ENCODE measurements around the gene SNX32. TPM values are rescaled to one million over a fixed set of nuclear protein-coding genes. Genes with fewer than 3 reads are reported as not detected.

SNX32 gene
- total and polyA plus RNA-seq, 2 of the 13 experiments (the other 11 are each of a cell fraction or from before 2014, with no cell fraction given) = 0.09 to 0.34 TPM

DNA sequence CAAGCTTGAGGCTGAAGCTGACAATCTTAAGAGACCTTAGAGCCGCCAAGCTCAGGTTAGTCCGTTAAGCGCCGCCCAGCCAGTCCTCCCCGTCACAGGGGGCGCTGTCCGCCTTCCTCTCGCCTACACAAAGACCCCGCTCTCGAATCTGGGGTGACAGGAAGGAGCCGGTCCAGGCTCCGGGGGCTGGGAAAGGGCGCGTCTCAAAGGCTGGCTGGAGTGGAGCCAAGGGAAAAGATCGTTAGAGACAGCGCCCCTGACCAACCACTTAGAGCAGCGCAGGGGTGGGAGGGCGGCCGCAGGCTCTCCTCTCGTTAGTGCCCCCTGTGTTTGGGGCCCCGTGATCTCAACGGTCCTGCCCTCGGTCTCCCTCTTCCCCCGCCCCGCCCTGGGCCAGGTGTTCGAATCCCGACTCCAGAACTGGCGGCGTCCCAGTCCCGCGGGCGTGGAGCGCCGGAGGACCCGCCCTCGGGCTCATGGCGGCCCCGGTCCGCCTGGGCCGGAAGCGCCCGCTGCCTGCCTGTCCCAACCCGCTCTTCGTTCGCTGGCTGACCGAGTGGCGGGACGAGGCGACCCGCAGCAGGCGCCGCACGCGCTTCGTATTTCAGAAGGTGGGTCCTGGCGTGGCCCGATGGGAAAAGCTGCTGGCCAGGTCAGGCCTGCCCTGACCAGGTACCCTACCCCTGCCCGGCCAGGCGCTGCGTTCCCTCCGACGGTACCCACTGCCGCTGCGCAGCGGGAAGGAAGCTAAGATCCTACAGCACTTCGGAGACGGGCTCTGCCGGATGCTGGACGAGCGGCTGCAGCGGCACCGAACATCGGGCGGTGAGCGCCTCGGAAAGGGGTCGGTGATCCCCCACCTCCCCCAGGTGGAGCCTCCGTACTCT is 26.8 kb downstream of the SNX32 start, which contains the start of gene MUS81 (continued):
- TF ChIP-seq ETS1 (CRISPR knock-in tag; IDR thresholded peaks at IDR 0.05) = 0 out of 2 replicates have a peak, but pooled peaks have one; percentile 43
- peak; percentile 45; the same call in 1 of the 2 replicates for TF ChIP-seq ELF3 (CRISPR knock-in tag; IDR thresholded peaks at IDR 0.05)
- TF ChIP-seq ZNF703 (CRISPR knock-in tag; IDR thresholded peaks at IDR 0.05; ENCODE audit: borderline replicate concordance) = peak; percentile 80; the same call in 1 of the 2 replicates
- TF ChIP-seq MTA1 (CRISPR knock-in tag; IDR thresholded peaks at IDR 0.05; ENCODE audit: borderline replicate concordance) = 0 out of 2 replicates have a peak, but pooled peaks have one; percentile 10
- TF ChIP-seq, protein P1, sequence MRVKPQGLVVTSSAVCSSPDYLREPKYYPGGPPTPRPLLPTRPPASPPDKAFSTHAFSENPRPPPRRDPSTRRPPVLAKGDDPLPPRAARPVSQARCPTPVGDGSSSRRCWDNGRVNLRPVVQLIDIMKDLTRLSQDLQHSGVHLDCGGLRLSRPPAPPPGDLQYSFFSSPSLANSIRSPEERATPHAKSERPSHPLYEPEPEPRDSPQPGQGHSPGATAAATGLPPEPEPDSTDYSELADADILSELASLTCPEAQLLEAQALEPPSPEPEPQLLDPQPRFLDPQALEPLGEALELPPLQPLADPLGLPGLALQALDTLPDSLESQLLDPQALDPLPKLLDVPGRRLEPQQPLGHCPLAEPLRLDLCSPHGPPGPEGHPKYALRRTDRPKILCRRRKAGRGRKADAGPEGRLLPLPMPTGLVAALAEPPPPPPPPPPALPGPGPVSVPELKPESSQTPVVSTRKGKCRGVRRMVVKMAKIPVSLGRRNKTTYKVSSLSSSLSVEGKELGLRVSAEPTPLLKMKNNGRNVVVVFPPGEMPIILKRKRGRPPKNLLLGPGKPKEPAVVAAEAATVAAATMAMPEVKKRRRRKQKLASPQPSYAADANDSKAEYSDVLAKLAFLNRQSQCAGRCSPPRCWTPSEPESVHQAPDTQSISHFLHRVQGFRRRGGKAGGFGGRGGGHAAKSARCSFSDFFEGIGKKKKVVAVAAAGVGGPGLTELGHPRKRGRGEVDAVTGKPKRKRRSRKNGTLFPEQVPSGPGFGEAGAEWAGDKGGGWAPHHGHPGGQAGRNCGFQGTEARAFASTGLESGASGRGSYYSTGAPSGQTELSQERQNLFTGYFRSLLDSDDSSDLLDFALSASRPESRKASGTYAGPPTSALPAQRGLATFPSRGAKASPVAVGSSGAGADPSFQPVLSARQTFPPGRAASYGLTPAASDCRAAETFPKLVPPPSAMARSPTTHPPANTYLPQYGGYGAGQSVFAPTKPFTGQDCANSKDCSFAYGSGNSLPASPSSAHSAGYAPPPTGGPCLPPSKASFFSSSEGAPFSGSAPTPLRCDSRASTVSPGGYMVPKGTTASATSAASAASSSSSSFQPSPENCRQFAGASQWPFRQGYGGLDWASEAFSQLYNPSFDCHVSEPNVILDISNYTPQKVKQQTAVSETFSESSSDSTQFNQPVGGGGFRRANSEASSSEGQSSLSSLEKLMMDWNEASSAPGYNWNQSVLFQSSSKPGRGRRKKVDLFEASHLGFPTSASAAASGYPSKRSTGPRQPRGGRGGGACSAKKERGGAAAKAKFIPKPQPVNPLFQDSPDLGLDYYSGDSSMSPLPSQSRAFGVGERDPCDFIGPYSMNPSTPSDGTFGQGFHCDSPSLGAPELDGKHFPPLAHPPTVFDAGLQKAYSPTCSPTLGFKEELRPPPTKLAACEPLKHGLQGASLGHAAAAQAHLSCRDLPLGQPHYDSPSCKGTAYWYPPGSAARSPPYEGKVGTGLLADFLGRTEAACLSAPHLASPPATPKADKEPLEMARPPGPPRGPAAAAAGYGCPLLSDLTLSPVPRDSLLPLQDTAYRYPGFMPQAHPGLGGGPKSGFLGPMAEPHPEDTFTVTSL (CRISPR knock-in tag; IDR thresholded peaks at IDR 0.05; ENCODE audit: borderline replicate concordance) = peak; percentile 43; the same call in 1 of the 2 replicates
- TF ChIP-seq KAT7 (CRISPR knock-in tag; IDR thresholded peaks at IDR 0.05; ENCODE audit: borderline replicate concordance) = peak; percentile 43; the same call in 1 of the 2 replicates
- TF ChIP-seq ZNF570 (CRISPR knock-in tag; IDR thresholded peaks at IDR 0.05; ENCODE audit: borderline replicate concordance) = no peak
- peak; percentile 72; the same call in 1 of the 2 replicates for TF ChIP-seq ZNF160 (CRISPR knock-in tag; IDR thresholded peaks at IDR 0.05)
- TF ChIP-seq TARDBP (CRISPR knock-in tag; IDR thresholded peaks at IDR 0.05) = peak; percentile 67
- TF ChIP-seq SNAI1 (CRISPR knock-in tag; IDR thresholded peaks at IDR 0.05; ENCODE audit: borderline replicate concordance) = peak; percentile 92
- TF ChIP-seq HOXA9 (CRISPR knock-in tag; IDR thresholded peaks at IDR 0.05; ENCODE audit: borderline replicate concordance) = peak; percentile 80; the same call in 1 of the 2 replicates
- peak; percentile 61; the same call in 1 of the 2 replicates for TF ChIP-seq TFDP1 (CRISPR knock-in tag; IDR thresholded peaks at IDR 0.05; ENCODE audit: borderline replicate concordance)
- TF ChIP-seq ZNF460 (CRISPR knock-in tag; IDR thresholded peaks at IDR 0.05; ENCODE audit: borderline replicate concordance) = no peak; the same call in 1 of the 2 replicates
- TF ChIP-seq ZNF709 (CRISPR knock-in tag; IDR thresholded peaks at IDR 0.05) = peak; percentile 86
- TF ChIP-seq BRD4 (CRISPR knock-in tag; IDR thresholded peaks at IDR 0.05) = peak; percentile 80; the same call in 1 of the 2 replicates
- TF ChIP-seq SRSF1 (optimal IDR thresholded peaks at IDR 0.05; ENCODE audit: low read depth, low read length) = no peak
- TF ChIP-seq ZNF850 (CRISPR knock-in tag; conservative IDR thresholded peaks at IDR 0.05) = 0 out of 2 replicates have a peak, but pooled peaks have one; percentile 82
- TF ChIP-seq KLF6 (CRISPR knock-in tag; IDR thresholded peaks at IDR 0.05) = peak; percentile 84; the same call in 1 of the 2 replicates
- TF ChIP-seq, protein P2, sequence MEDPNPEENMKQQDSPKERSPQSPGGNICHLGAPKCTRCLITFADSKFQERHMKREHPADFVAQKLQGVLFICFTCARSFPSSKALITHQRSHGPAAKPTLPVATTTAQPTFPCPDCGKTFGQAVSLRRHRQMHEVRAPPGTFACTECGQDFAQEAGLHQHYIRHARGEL (CRISPR knock-in tag; IDR thresholded peaks at IDR 0.05) = peak; percentile 82
- TF ChIP-seq SATB2 (CRISPR knock-in tag; IDR thresholded peaks at IDR 0.05) = 0 out of 2 replicates have a peak, but pooled peaks have one; percentile 25
